ENCODE data around the gene SLC4A2. TPM values are rescaled to one million over a fixed set of nuclear protein-coding genes. Genes with fewer than 3 reads are reported as not detected.
A peak's percentile ranks its signal among the peaks of the same experiment; 100 is the strongest.

SLC4A2 gene
- total RNA-seq, 2 experiments from 2014 or later: 64.2 to 86.0 TPM

DNA sequence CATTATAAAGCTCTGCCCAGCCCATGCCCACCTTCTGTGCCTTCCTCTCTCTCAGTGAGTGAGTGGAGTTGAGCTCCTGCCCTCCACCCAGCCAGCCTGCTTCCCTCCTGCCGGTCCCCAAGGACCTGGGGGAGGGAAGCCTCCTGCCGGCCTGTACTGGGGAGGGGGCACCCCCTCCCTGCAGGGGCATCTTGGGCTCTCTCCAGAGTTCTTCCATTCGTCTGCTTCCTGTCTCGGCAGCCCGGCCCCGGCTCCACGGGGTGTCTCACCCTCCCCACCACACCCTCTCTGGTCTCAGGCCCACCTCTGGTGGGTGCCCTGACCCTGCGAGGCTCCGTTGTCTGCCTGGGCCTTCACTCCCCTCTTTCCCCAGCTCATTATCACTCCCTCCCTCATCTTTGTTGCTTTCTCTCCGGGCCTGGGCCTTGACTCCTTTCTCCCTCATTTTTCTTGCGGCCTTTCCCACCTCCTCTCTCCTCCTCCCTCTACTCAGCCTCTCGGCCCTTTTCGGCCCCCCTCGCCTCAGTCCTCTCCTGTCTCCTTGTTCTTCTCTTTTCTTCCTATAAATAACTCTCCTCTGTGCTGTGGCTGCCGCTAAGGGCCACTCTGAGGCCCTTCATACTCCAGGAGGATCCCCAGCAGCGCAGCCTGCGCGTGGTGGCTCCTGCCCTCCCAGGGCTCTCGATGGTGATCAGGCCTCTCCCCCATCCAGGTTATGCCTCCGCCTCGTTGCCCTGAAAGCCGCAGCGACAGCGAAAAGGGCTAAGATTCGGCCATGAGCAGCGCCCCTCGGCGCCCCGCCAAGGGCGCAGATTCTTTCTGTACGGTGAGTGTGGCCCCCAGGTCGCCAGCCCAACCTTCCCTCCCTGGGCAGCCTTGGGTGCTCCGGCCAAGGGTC, 2.1 kb downstream of the SLC4A2 start:
- Histone ChIP-seq H3K79me2 (ENCODE audit: insufficient read depth, low read depth, low read length) (peaks cover 14% of the 10 kb centered on the region; the same call in 1 of the 2 replicates), H3K9me3 (ENCODE audit: low read length) (no peaks in the 10 kb centered on the region), H3K4me3 (ENCODE audit: low read depth, low read length, poor library complexity, severe bottlenecking) (peak overlapping the region; percentile 98), H3K27ac (ENCODE audit: low read depth, low read length, poor library complexity, severe bottlenecking) (no peak overlapping the region), H3K36me3 (ENCODE audit: insufficient read depth, low read length) (peaks cover 23% of the 10 kb centered on the region), H2AFZ (ENCODE audit: low read length) (no peak overlapping the region), H3K4me1 (ENCODE audit: insufficient read depth, low read length, poor library complexity, severe bottlenecking) (peaks cover 33% of the 10 kb centered on the region), H4K20me1 (ENCODE audit: insufficient read depth, low read length) (no peaks in the 10 kb centered on the region), H3K4me2 (ENCODE audit: low read length) (peak overlapping the region; percentile 98), H3K9me2 (ENCODE audit: insufficient read depth, low read length) (no peaks in the 10 kb centered on the region)
- ChIA-PET CTCF (ENCODE audit: unreplicated experiment) (no interaction called here), POLR2A (interaction anchor here (0.9 kb wide), 1 partner anchor 33 kb away, joined by 3 read pairs; the partner anchor contains the start of gene ABCB8)
- no peak for DNase-seq (ENCODE audit: low spot score)
- BruUV-seq (replicated peaks): no TSS peak
- no peak for TF ChIP-seq EZH2phosphoT487 (IDR thresholded peaks at IDR 0.05; ENCODE audit: borderline replicate concordance, low read depth, low read length)
- TF ChIP-seq, protein P1, sequence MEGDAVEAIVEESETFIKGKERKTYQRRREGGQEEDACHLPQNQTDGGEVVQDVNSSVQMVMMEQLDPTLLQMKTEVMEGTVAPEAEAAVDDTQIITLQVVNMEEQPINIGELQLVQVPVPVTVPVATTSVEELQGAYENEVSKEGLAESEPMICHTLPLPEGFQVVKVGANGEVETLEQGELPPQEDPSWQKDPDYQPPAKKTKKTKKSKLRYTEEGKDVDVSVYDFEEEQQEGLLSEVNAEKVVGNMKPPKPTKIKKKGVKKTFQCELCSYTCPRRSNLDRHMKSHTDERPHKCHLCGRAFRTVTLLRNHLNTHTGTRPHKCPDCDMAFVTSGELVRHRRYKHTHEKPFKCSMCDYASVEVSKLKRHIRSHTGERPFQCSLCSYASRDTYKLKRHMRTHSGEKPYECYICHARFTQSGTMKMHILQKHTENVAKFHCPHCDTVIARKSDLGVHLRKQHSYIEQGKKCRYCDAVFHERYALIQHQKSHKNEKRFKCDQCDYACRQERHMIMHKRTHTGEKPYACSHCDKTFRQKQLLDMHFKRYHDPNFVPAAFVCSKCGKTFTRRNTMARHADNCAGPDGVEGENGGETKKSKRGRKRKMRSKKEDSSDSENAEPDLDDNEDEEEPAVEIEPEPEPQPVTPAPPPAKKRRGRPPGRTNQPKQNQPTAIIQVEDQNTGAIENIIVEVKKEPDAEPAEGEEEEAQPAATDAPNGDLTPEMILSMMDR (conservative IDR thresholded peaks at IDR 0.05; ENCODE audit: low read length): no peak
- intact Hi-C loops (cut with micrococcal nuclease; ENCODE audit: unreplicated experiment): no loop called here

- H2AFZ ChIP-seq (ENCODE audit: low read length): no peak overlapping the region
- H3K9me3 ChIP-seq (ENCODE audit: low read length): no peaks in the 10 kb centered on the region
- ChIA-PET POLR2A (no interaction called here), CTCF (ENCODE audit: unreplicated experiment) (no interaction called here)
- TF ChIP-seq EZH2phosphoT487 (IDR thresholded peaks at IDR 0.05; ENCODE audit: borderline replicate concordance, low read depth, low read length): no peak
- TF ChIP-seq, protein P1 (conservative IDR thresholded peaks at IDR 0.05; ENCODE audit: low read length): no peak
- no TSS peak for BruUV-seq (replicated peaks)
- intact Hi-C loops (cut with micrococcal nuclease; ENCODE audit: unreplicated experiment): no loop called here
- H3K79me2 ChIP-seq (ENCODE audit: insufficient read depth, low read depth, low read length): peaks cover 14% of the 10 kb centered on the region; the same call in 1 of the 2 replicates
- no peak for DNase-seq (ENCODE audit: low spot score)
- H3K4me1 ChIP-seq (ENCODE audit: insufficient read depth, low read length, poor library complexity, severe bottlenecking): peaks cover 28% of the 10 kb centered on the region
- no peaks in the 10 kb centered on the region for H3K9me2 ChIP-seq (ENCODE audit: insufficient read depth, low read length)
- H3K36me3 ChIP-seq (ENCODE audit: insufficient read depth, low read length): peaks cover 29% of the 10 kb centered on the region
- no peaks in the 10 kb centered on the region for H4K20me1 ChIP-seq (ENCODE audit: insufficient read depth, low read length)
- no peak overlapping the region for H3K27ac ChIP-seq (ENCODE audit: low read depth, low read length, poor library complexity, severe bottlenecking)
- H3K4me3 ChIP-seq (ENCODE audit: low read depth, low read length, poor library complexity, severe bottlenecking): no peak overlapping the region
- no peak overlapping the region for H3K4me2 ChIP-seq (ENCODE audit: low read length)
These were observed 2.7 kb downstream of the SLC4A2 start for GRCh38 chr7:151062111-151062398.

Data from OCI-LY7 (cell line).